OCI-LY7 (cell line): ENCODE data around the gene NAXE. TPM values are rescaled to one million over a fixed set of nuclear protein-coding genes. Genes with fewer than 3 reads are reported as not detected.

Experiments used
- BruUV-seq: library from RNA; stranded (reverse); fragments of 400-500 nt; replicated peaks from 2 replicates; lab custom pipeline; 2021; lab: Mats Ljungman, UMichigan
- CTCF ChIA-PET: fragments of 300-600 bp; sonication (Branson Sonifier 250); formaldehyde crosslinking; loops from one replicate; lab custom pipeline; 2022; ENCODE audit warnings: antibody characterized with exemption; ENCODE audit not compliant: unreplicated experiment; lab: Charles Lee
- POLR2A ChIA-PET: fragments of 300-600 bp; sonication (Branson Sonifier 250); formaldehyde crosslinking; loops from one replicate; lab custom pipeline; 2022; ENCODE audit warnings: antibody characterized with exemption; lab: Charles Lee
- DNase-seq: peaks from one replicate; pipeline ENCODE4 v3.0.0-alpha.2; 2015; ENCODE audit warnings: low spot score
- H2AFZ ChIP-seq: fragments of 200-600 bp; sonication (generic), shearing (Covaris generic); 2 replicates; pipeline ENCODE4 v1.6.1; 2014; ENCODE audit warnings: mild to moderate bottlenecking, antibody characterized with exemption, low read length, moderate library complexity
- H3K27ac ChIP-seq: fragments of 200-600 bp; sonication (generic); 2 replicates; pipeline ENCODE4 v1.5.1; 2014; ENCODE audit warnings: mixed run types, low read depth, mild to moderate bottlenecking, moderate library complexity, low read length, inconsistent platforms; ENCODE audit not compliant: poor library complexity, severe bottlenecking
- H3K36me3 ChIP-seq: fragments of 200-600 bp; sonication (generic); 2 replicates; pipeline ENCODE4 v1.6.1; 2014; ENCODE audit warnings: mild to moderate bottlenecking, antibody characterized with exemption, low read length, moderate library complexity, mixed read lengths; ENCODE audit not compliant: insufficient read depth
- H3K4me1 ChIP-seq: fragments of 200-600 bp; sonication (generic); 2 replicates; pipeline ENCODE4 v1.5.1; 2014; ENCODE audit warnings: mild to moderate bottlenecking, low read length; ENCODE audit not compliant: insufficient read depth, poor library complexity, severe bottlenecking
- H3K4me2 ChIP-seq: fragments of 200-600 bp; sonication (generic); 2 replicates; pipeline ENCODE4 v1.6.1; 2014; ENCODE audit warnings: mild to moderate bottlenecking, low read length
- H3K4me3 ChIP-seq: fragments of 200-600 bp; sonication (generic); 2 replicates; pipeline ENCODE4 v1.5.1; 2014; ENCODE audit warnings: mild to moderate bottlenecking, low read depth, low read length; ENCODE audit not compliant: poor library complexity, severe bottlenecking
- H3K79me2 ChIP-seq: fragments of 200-600 bp; sonication (generic); 2 replicates; pipeline ENCODE4 v1.6.1; 2016; ENCODE audit warnings: low read depth, mild to moderate bottlenecking, low read length, moderate library complexity, mixed read lengths; ENCODE audit not compliant: insufficient read depth
- H3K9me2 ChIP-seq: fragments of 200-600 bp; sonication (generic); 2 replicates; pipeline ENCODE4 v1.6.1; 2016; ENCODE audit warnings: mild to moderate bottlenecking, low read length, mixed read lengths; ENCODE audit not compliant: insufficient read depth
- H3K9me3 ChIP-seq: fragments of 200-600 bp; sonication (generic); 2 replicates; pipeline ENCODE4 v1.6.1; 2014; ENCODE audit warnings: mild to moderate bottlenecking, mixed run types, low read length, mixed read lengths
- H4K20me1 ChIP-seq: fragments of 200-600 bp; sonication (generic); 2 replicates; pipeline ENCODE4 v1.6.1; 2014; ENCODE audit warnings: mild to moderate bottlenecking, antibody characterized with exemption, low read length, moderate library complexity, mixed read lengths; ENCODE audit not compliant: insufficient read depth
- EZH2phosphoT487 ChIP-seq: fragments of 200-600 bp; sonication (generic); IDR thresholded peaks from 2 replicates; pipeline ENCODE4 v1.6.1; 2018; ENCODE audit warnings: low read depth, borderline replicate concordance, mild to moderate bottlenecking, mixed run types, antibody characterized with exemption, low read length, moderate library complexity, mixed read lengths
- intact Hi-C: fragments of 100-400 bp; cut with micrococcal nuclease; formaldehyde crosslinking; loops from one replicate; pipeline ENCODE4 v1.10.0; 2022; ENCODE audit not compliant: unreplicated experiment
- total RNA-seq, 2 experiments: library from RNA; depleted of rRNA in 1 of 2; stranded (reverse); fragments of >200 nt in 1 of 2; shearing (Covaris generic) in 1 of 2; gene quantifications; 2 replicates each; pipeline ENCODE4 v1.2.3, GENCODE V29; 2014 to 2022
- TF ChIP-seq, protein P1 (sequence below): fragments of 200-600 bp; sonication (generic); conservative IDR thresholded peaks from 2 replicates; pipeline ENCODE4 v1.5.1; 2014; ENCODE audit warnings: mild to moderate bottlenecking, antibody characterized with exemption, low read length, moderate library complexity, mixed read lengths

Gene NAXE
- total RNA-seq, 2 experiments from 2014 or later = 61.1 to 71.6 TPM

DNA sequence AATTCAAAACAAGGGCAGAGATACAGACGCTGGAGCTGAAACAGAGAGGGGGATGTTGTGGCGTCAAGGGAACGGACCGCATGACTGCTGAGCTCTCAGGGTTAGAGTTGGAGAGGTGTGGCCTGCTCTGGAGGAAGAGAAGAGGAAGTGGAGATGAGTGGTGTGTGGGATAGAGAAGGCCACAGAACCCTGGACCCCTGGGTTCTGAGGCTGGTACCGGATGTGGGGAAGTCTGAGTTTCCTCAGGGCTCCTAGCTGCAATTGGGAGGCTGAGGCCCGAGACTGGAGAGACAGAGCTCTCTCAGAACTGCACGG, 52.2 kb downstream of the NAXE start:
- Histone ChIP-seq H3K4me1 (no peaks in the 10 kb centered on the region), H3K4me3 (no peak overlapping the region), H3K79me2 (no peaks in the 10 kb centered on the region), H2AFZ (no peak overlapping the region), H4K20me1 (no peaks in the 10 kb centered on the region), H3K27ac (no peak overlapping the region), H3K36me3 (no peaks in the 10 kb centered on the region), H3K4me2 (no peak overlapping the region), H3K9me3 (no peaks in the 10 kb centered on the region), H3K9me2 (no peaks in the 10 kb centered on the region)
- CTCF ChIA-PET = interaction anchor here (0.5 kb wide), 1 partner anchor 196 kb away, joined by 3 read pairs; no protein-coding TSS in a partner anchor
- DNase-seq = no peak
- intact Hi-C loops = no loop called here
- POLR2A ChIA-PET = interaction anchor here (0.6 kb wide), 1 partner anchor 218 kb away, joined by 4 read pairs; no protein-coding TSS in a partner anchor
- BruUV-seq = no TSS peak
- TF ChIP-seq EZH2phosphoT487 = no peak
- TF ChIP-seq, protein P1, sequence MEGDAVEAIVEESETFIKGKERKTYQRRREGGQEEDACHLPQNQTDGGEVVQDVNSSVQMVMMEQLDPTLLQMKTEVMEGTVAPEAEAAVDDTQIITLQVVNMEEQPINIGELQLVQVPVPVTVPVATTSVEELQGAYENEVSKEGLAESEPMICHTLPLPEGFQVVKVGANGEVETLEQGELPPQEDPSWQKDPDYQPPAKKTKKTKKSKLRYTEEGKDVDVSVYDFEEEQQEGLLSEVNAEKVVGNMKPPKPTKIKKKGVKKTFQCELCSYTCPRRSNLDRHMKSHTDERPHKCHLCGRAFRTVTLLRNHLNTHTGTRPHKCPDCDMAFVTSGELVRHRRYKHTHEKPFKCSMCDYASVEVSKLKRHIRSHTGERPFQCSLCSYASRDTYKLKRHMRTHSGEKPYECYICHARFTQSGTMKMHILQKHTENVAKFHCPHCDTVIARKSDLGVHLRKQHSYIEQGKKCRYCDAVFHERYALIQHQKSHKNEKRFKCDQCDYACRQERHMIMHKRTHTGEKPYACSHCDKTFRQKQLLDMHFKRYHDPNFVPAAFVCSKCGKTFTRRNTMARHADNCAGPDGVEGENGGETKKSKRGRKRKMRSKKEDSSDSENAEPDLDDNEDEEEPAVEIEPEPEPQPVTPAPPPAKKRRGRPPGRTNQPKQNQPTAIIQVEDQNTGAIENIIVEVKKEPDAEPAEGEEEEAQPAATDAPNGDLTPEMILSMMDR = no peak

Other genes starting within 250 kb of the NAXE start
- not detected in 2 replicates for gene RHBG, start 222.6 kb upstream of the NAXE start, total RNA-seq (2014; rRNA removed; shearing (Covaris generic))
- not detected in 2 replicates for gene RHBG, start 222.6 kb upstream of the NAXE start, total RNA-seq (2022)
- gene MEF2D, start 91.0 kb upstream of the NAXE start, total RNA-seq (2014; rRNA removed; shearing (Covaris generic)) = 23.4 and 42.7 TPM in 2 replicates
- 92.3 and 101 TPM in 2 replicates for gene MEF2D, start 91.0 kb upstream of the NAXE start, total RNA-seq (2022)
- gene IQGAP3, start 19.2 kb upstream of the NAXE start, total RNA-seq (2014; rRNA removed; shearing (Covaris generic)) = 22.4 and 26.1 TPM in 2 replicates
- gene IQGAP3, start 19.2 kb upstream of the NAXE start, total RNA-seq (2022) = 28.7 and 37.1 TPM in 2 replicates
- 2.8 and 3.6 TPM in 2 replicates for gene TTC24, start 12.1 kb upstream of the NAXE start, total RNA-seq (2014; rRNA removed; shearing (Covaris generic))
- 11.9 and 12.4 TPM in 2 replicates for gene TTC24, start 12.1 kb upstream of the NAXE start, total RNA-seq (2022)
- gene GPATCH4, start 9.7 kb downstream of the NAXE start, total RNA-seq (2014; rRNA removed; shearing (Covaris generic)) = 33.3 and 40.9 TPM in 2 replicates
- gene GPATCH4, start 9.7 kb downstream of the NAXE start, total RNA-seq (2022) = 38.5 and 51.6 TPM in 2 replicates
- 0.41 and 0.62 TPM in 2 replicates for gene HAPLN2, start 27.6 kb downstream of the NAXE start, total RNA-seq (2014; rRNA removed; shearing (Covaris generic))
- gene HAPLN2, start 27.6 kb downstream of the NAXE start, total RNA-seq (2022) = 1.1 and 1.4 TPM in 2 replicates
- gene BCAN, start 50.3 kb downstream of the NAXE start, total RNA-seq (2014; rRNA removed; shearing (Covaris generic)) = 0.44 TPM in 1 of 2 replicates, not detected in the other
- gene BCAN, start 50.3 kb downstream of the NAXE start, total RNA-seq (2022) = not detected in 2 replicates
- gene NES, start 85.6 kb downstream of the NAXE start, total RNA-seq (2014; rRNA removed; shearing (Covaris generic)) = not detected in 2 replicates
- gene NES, start 85.6 kb downstream of the NAXE start, total RNA-seq (2022) = not detected in 2 replicates
- 1.4 and 2.8 TPM in 2 replicates for gene CRABP2, start 113.8 kb downstream of the NAXE start, total RNA-seq (2014; rRNA removed; shearing (Covaris generic))
- 1.5 and 2.1 TPM in 2 replicates for gene CRABP2, start 113.8 kb downstream of the NAXE start, total RNA-seq (2022)
- gene METTL25B, start 136.7 kb downstream of the NAXE start, total RNA-seq (2014; rRNA removed; shearing (Covaris generic)) = 24.7 and 28.0 TPM in 2 replicates
- gene METTL25B, start 136.7 kb downstream of the NAXE start, total RNA-seq (2022) = 45.6 and 54.1 TPM in 2 replicates
- 36.5 and 37.9 TPM in 2 replicates for gene ISG20L2, start 137.0 kb downstream of the NAXE start, total RNA-seq (2014; rRNA removed; shearing (Covaris generic))
- 71.3 and 74.1 TPM in 2 replicates for gene ISG20L2, start 137.0 kb downstream of the NAXE start, total RNA-seq (2022)
- 55.3 and 69.0 TPM in 2 replicates for gene MRPL24, start 149.3 kb downstream of the NAXE start, total RNA-seq (2014; rRNA removed; shearing (Covaris generic))
- gene MRPL24, start 149.3 kb downstream of the NAXE start, total RNA-seq (2022) = 49.3 and 56.6 TPM in 2 replicates
- gene HDGF, start 159.9 kb downstream of the NAXE start, total RNA-seq (2014; rRNA removed; shearing (Covaris generic)) = 291 and 346 TPM in 2 replicates
- 315 and 329 TPM in 2 replicates for gene HDGF, start 159.9 kb downstream of the NAXE start, total RNA-seq (2022)
- 53.7 and 54.0 TPM in 2 replicates for gene PRCC, start 175.8 kb downstream of the NAXE start, total RNA-seq (2014; rRNA removed; shearing (Covaris generic))
- gene PRCC, start 175.8 kb downstream of the NAXE start, total RNA-seq (2022) = 81.5 and 82.9 TPM in 2 replicates
- gene SH2D2A, start 225.1 kb downstream of the NAXE start, total RNA-seq (2014; rRNA removed; shearing (Covaris generic)) = 5.5 and 5.8 TPM in 2 replicates
- 2.1 and 2.2 TPM in 2 replicates for gene SH2D2A, start 225.1 kb downstream of the NAXE start, total RNA-seq (2022)